ENCODE measurements around the gene AMBP. TPM values are rescaled to one million over a fixed set of nuclear protein-coding genes. Genes with fewer than 3 reads are reported as not detected.

AMBP gene
- total RNA-seq, 1 donor from 2014 or later, result not detected

GRCh38 chr9:114119242-114120191 lies 41.4 kb upstream of the AMBP start:
- Mint-ChIP-seq H3K27me3 (ENCODE audit: insufficient read depth) (peaks cover 6% of the 10 kb centered on the region), H3K27ac (no peak overlapping the region), H3K4me1 (ENCODE audit: low read depth) (no peaks in the 10 kb centered on the region), H3K9me3 (no peaks in the 10 kb centered on the region), H3K36me3 (ENCODE audit: low read depth) (no peaks in the 10 kb centered on the region), H3K4me3 (no peak overlapping the region)
- intact Hi-C loops (cut with micrococcal nuclease), result no loop called here
- DNase-seq (ENCODE audit: low spot score), result no peak

- intact Hi-C loops (cut with micrococcal nuclease), result no loop called here
- no peak for DNase-seq (ENCODE audit: low spot score)
- Mint-ChIP-seq H3K27me3 (ENCODE audit: insufficient read depth) (peaks cover 11% of the 10 kb centered on the region), H3K27ac (no peak overlapping the region), H3K9me3 (no peaks in the 10 kb centered on the region), H3K36me3 (ENCODE audit: low read depth) (no peaks in the 10 kb centered on the region), H3K4me3 (no peak overlapping the region), H3K4me1 (ENCODE audit: low read depth) (no peaks in the 10 kb centered on the region)
These were observed 40.1 kb upstream of the AMBP start for GRCh38 chr9:114117996-114118830.

GRCh38 chr9:114117614-114117995 lies 39.5 kb upstream of the AMBP start:
- H3K36me3 Mint-ChIP-seq (ENCODE audit: low read depth), result no peaks in the 10 kb centered on the region
- peaks cover 11% of the 10 kb centered on the region for H3K27me3 Mint-ChIP-seq (ENCODE audit: insufficient read depth)
- DNase-seq (ENCODE audit: low spot score), result no peak
- intact Hi-C loops (cut with micrococcal nuclease), result no loop called here
- H3K9me3 Mint-ChIP-seq, result no peaks in the 10 kb centered on the region
- no peaks in the 10 kb centered on the region for H3K4me1 Mint-ChIP-seq (ENCODE audit: low read depth)
- H3K4me3 Mint-ChIP-seq, result no peak overlapping the region
- H3K27ac Mint-ChIP-seq, result no peak overlapping the region

GRCh38 chr9:114116126-114116747 lies 38.1 kb upstream of the AMBP start:
- DNase-seq (ENCODE audit: low spot score), result no peak
- Mint-ChIP-seq H3K27me3 (ENCODE audit: insufficient read depth) (peaks cover 11% of the 10 kb centered on the region), H3K9me3 (no peaks in the 10 kb centered on the region), H3K4me3 (no peak overlapping the region), H3K4me1 (ENCODE audit: low read depth) (no peaks in the 10 kb centered on the region), H3K27ac (no peak overlapping the region), H3K36me3 (ENCODE audit: low read depth) (no peaks in the 10 kb centered on the region)
- intact Hi-C loops (cut with micrococcal nuclease), result no loop called here

GRCh38 chr9:114115654-114116125 lies 37.6 kb upstream of the AMBP start:
- Mint-ChIP-seq H3K4me1 (ENCODE audit: low read depth) (no peaks in the 10 kb centered on the region), H3K9me3 (no peaks in the 10 kb centered on the region), H3K27me3 (ENCODE audit: insufficient read depth) (peaks cover 15% of the 10 kb centered on the region), H3K36me3 (ENCODE audit: low read depth) (no peaks in the 10 kb centered on the region), H3K27ac (no peak overlapping the region), H3K4me3 (no peak overlapping the region)
- no peak for DNase-seq (ENCODE audit: low spot score)
- intact Hi-C loops (cut with micrococcal nuclease), result no loop called here

- no peak for DNase-seq (ENCODE audit: low spot score)
- Mint-ChIP-seq H3K27me3 (ENCODE audit: insufficient read depth) (peaks cover 15% of the 10 kb centered on the region), H3K9me3 (no peaks in the 10 kb centered on the region), H3K4me3 (no peak overlapping the region), H3K36me3 (ENCODE audit: low read depth) (no peaks in the 10 kb centered on the region), H3K27ac (no peak overlapping the region), H3K4me1 (ENCODE audit: low read depth) (no peaks in the 10 kb centered on the region)
- intact Hi-C loops (cut with micrococcal nuclease), result no loop called here
These were observed 36.3 kb upstream of the AMBP start for GRCh38 chr9:114114364-114114763.

GRCh38 chr9:114112778-114113584 lies 34.9 kb upstream of the AMBP start:
- no peak for DNase-seq (ENCODE audit: low spot score)
- H3K4me3 Mint-ChIP-seq, result no peak overlapping the region
- no peaks in the 10 kb centered on the region for H3K36me3 Mint-ChIP-seq (ENCODE audit: low read depth)
- intact Hi-C loops (cut with micrococcal nuclease), result no loop called here
- no peak overlapping the region for H3K27ac Mint-ChIP-seq
- no peaks in the 10 kb centered on the region for H3K4me1 Mint-ChIP-seq (ENCODE audit: low read depth)
- H3K9me3 Mint-ChIP-seq, result no peaks in the 10 kb centered on the region
- H3K27me3 Mint-ChIP-seq (ENCODE audit: insufficient read depth), result peaks cover 15% of the 10 kb centered on the region

- H3K4me3 Mint-ChIP-seq, result no peak overlapping the region
- H3K27me3 Mint-ChIP-seq (ENCODE audit: insufficient read depth), result peaks cover 11% of the 10 kb centered on the region
- H3K9me3 Mint-ChIP-seq, result no peaks in the 10 kb centered on the region
- H3K4me1 Mint-ChIP-seq (ENCODE audit: low read depth), result no peaks in the 10 kb centered on the region
- intact Hi-C loops (cut with micrococcal nuclease), result no loop called here
- no peak overlapping the region for H3K27ac Mint-ChIP-seq
- DNase-seq (ENCODE audit: low spot score), result no peak
- H3K36me3 Mint-ChIP-seq (ENCODE audit: low read depth), result no peaks in the 10 kb centered on the region
These were observed 34.2 kb upstream of the AMBP start for GRCh38 chr9:114112325-114112724.

- no peak for DNase-seq (ENCODE audit: low spot score)
- H3K27ac Mint-ChIP-seq, result no peak overlapping the region
- H3K4me1 Mint-ChIP-seq (ENCODE audit: low read depth), result no peaks in the 10 kb centered on the region
- H3K9me3 Mint-ChIP-seq, result no peaks in the 10 kb centered on the region
- no peaks in the 10 kb centered on the region for H3K36me3 Mint-ChIP-seq (ENCODE audit: low read depth)
- intact Hi-C loops (cut with micrococcal nuclease), result no loop called here
- peaks cover 20% of the 10 kb centered on the region for H3K27me3 Mint-ChIP-seq (ENCODE audit: insufficient read depth)
- H3K4me3 Mint-ChIP-seq, result no peak overlapping the region
These were observed 32.1 kb upstream of the AMBP start for GRCh38 chr9:114110180-114110579.

- DNase-seq (ENCODE audit: low spot score), result no peak
- intact Hi-C loops (cut with micrococcal nuclease), result no loop called here
These were observed 31.0 kb upstream of the AMBP start for GRCh38 chr9:114109124-114109523.

GRCh38 chr9:114108016-114108833 lies 30.1 kb upstream of the AMBP start:
- H3K27ac Mint-ChIP-seq, result no peak overlapping the region
- no peaks in the 10 kb centered on the region for H3K4me1 Mint-ChIP-seq (ENCODE audit: low read depth)
- intact Hi-C loops (cut with micrococcal nuclease), result loop anchor here (1.0 kb wide), 4 partner anchors 47 to 197 kb away; partner anchors contain the start of gene COL27A1

More at GRCh38 chr9:114109124-114109523, 31.0 kb upstream of the AMBP start:
- Mint-ChIP-seq H3K27ac (no peak overlapping the region), H3K36me3 (ENCODE audit: low read depth) (no peaks in the 10 kb centered on the region), H3K4me3 (no peak overlapping the region), H3K9me3 (no peaks in the 10 kb centered on the region), H3K4me1 (ENCODE audit: low read depth) (no peaks in the 10 kb centered on the region), H3K27me3 (ENCODE audit: insufficient read depth) (peaks cover 25% of the 10 kb centered on the region)

More at GRCh38 chr9:114108016-114108833, 30.1 kb upstream of the AMBP start:
- Mint-ChIP-seq H3K27me3 (ENCODE audit: insufficient read depth) (peaks cover 28% of the 10 kb centered on the region), H3K4me3 (no peak overlapping the region), H3K9me3 (no peaks in the 10 kb centered on the region), H3K36me3 (ENCODE audit: low read depth) (no peaks in the 10 kb centered on the region)
- peak; percentile 42 for DNase-seq (ENCODE audit: low spot score)
